OCI-LY1 (cell line): ENCODE data around the gene CPN2.

ENCODE experiments used
- H2AFZ ChIP-seq: fragments of 200-600 bp; sonication (generic), shearing (Covaris generic); 2 replicates; pipeline ENCODE4 v1.6.0; 2014; ENCODE audit warnings: antibody characterized with exemption, mild to moderate bottlenecking, low read length
- H3F3A ChIP-seq: fragments of 200-600 bp; sonication (generic), shearing (Covaris generic); 2 replicates; pipeline ENCODE4 v1.6.0; 2014; ENCODE audit warnings: mild to moderate bottlenecking, antibody characterized with exemption, low read length, moderate library complexity; ENCODE audit not compliant: insufficient read depth
- H3K27ac ChIP-seq: fragments of 200-600 bp; sonication (generic); 2 replicates; pipeline ENCODE4 v1.5.1; 2014; ENCODE audit warnings: low read length, mixed run types, mild to moderate bottlenecking, low read depth; ENCODE audit not compliant: poor library complexity, severe bottlenecking
- H3K27me3 ChIP-seq: fragments of 200-600 bp; sonication (generic); 2 replicates; pipeline ENCODE4 v1.6.0; 2014; ENCODE audit warnings: antibody characterized with exemption, mild to moderate bottlenecking, low read length, moderate library complexity; ENCODE audit not compliant: insufficient read depth
- H3K36me3 ChIP-seq: fragments of 200-600 bp; sonication (generic); 2 replicates; pipeline ENCODE4 v1.6.1; 2014; ENCODE audit warnings: mild to moderate bottlenecking, antibody characterized with exemption, low read length, moderate library complexity, mixed read lengths; ENCODE audit not compliant: insufficient read depth
- H3K4me1 ChIP-seq: fragments of 200-600 bp; sonication (generic); 2 replicates; pipeline ENCODE4 v1.5.1; 2014; ENCODE audit warnings: mild to moderate bottlenecking, low read length, moderate library complexity; ENCODE audit not compliant: insufficient read depth, severe bottlenecking
- H3K4me2 ChIP-seq: fragments of 200-600 bp; sonication (generic), shearing (Covaris generic); 2 replicates; pipeline ENCODE4 v1.6.1; 2014; ENCODE audit warnings: low read length
- H3K4me3 ChIP-seq: fragments of 200-600 bp; sonication (generic); 2 replicates; pipeline ENCODE4 v1.5.1; 2014; ENCODE audit warnings: low read length, low read depth, mild to moderate bottlenecking, mixed read lengths; ENCODE audit not compliant: poor library complexity, severe bottlenecking
- H3K79me2 ChIP-seq: fragments of 200-600 bp; shearing (Covaris generic); 2 replicates; pipeline ENCODE4 v1.6.1; 2016; ENCODE audit warnings: mixed run types, low read length, mixed read lengths; ENCODE audit not compliant: insufficient read depth
- H3K9ac ChIP-seq: fragments of 200-600 bp; sonication (generic), shearing (Covaris generic); 2 replicates; pipeline ENCODE4 v1.6.1; 2014; ENCODE audit warnings: mild to moderate bottlenecking, low read length, mixed read lengths
- H3K9me2 ChIP-seq: fragments of 200-600 bp; sonication (generic), shearing (Covaris generic); 2 replicates; pipeline ENCODE4 v1.6.1; 2014; ENCODE audit warnings: low read depth, mild to moderate bottlenecking, low read length, mixed read lengths
- H3K9me3 ChIP-seq: fragments of 200-600 bp; shearing (Covaris generic); 2 replicates; pipeline ENCODE4 v1.6.1; 2014; ENCODE audit warnings: low read length, mixed read lengths
- H4K20me1 ChIP-seq: fragments of 200-600 bp; sonication (generic), shearing (Covaris generic); 2 replicates; pipeline ENCODE4 v1.6.0; 2016; ENCODE audit warnings: mild to moderate bottlenecking, low read length; ENCODE audit not compliant: insufficient read depth
- CTCF ChIP-seq: fragments of 200-600 bp; sonication (generic), shearing (Covaris generic); IDR thresholded peaks from 2 replicates; pipeline ENCODE4 v1.5.1; 2017; ENCODE audit warnings: mild to moderate bottlenecking, antibody characterized with exemption, low read length, moderate library complexity, mixed read lengths
- EZH2 ChIP-seq: fragments of 200-600 bp; sonication (generic), shearing (Covaris generic); IDR thresholded peaks from 2 replicates; pipeline ENCODE4 v1.8.0; 2017; ENCODE audit warnings: borderline replicate concordance, mixed run types, mild to moderate bottlenecking, antibody characterized with exemption, low read length, moderate library complexity, mixed read lengths

Gene CPN2

GRCh38 chr3:194333212-194333980, 17.7 kb downstream of the CPN2 start:
- Histone ChIP-seq H4K20me1 (no peaks in the 10 kb centered on the region), H3K4me2 (peak overlapping the region; percentile 58), H3K9me2 (no peaks in the 10 kb centered on the region), H3K9me3 (no peaks in the 10 kb centered on the region), H3K4me1 (peaks cover 4% of the 10 kb centered on the region), H3K36me3 (no peaks in the 10 kb centered on the region), H3K4me3 (peak overlapping the region; percentile 32), H3K9ac (no peak overlapping the region), H3F3A (no peaks in the 10 kb centered on the region), H3K27me3 (peaks cover 4% of the 10 kb centered on the region; the same call in 1 of the 2 replicates), H3K79me2 (no peaks in the 10 kb centered on the region), H3K27ac (no peak overlapping the region), H2AFZ (no peak overlapping the region)
- TF ChIP-seq CTCF (peak; percentile 99), EZH2 (no peak)

- no peaks in the 10 kb centered on the region for H3K9me3 ChIP-seq
- H3K9ac ChIP-seq = no peak overlapping the region
- TF ChIP-seq EZH2 = no peak
- TF ChIP-seq CTCF = no peak
- H3K36me3 ChIP-seq = no peaks in the 10 kb centered on the region
- no peaks in the 10 kb centered on the region for H3F3A ChIP-seq
- no peaks in the 10 kb centered on the region for H3K79me2 ChIP-seq
- no peaks in the 10 kb centered on the region for H4K20me1 ChIP-seq
- H3K4me2 ChIP-seq = no peak overlapping the region
- H3K4me3 ChIP-seq = no peak overlapping the region
- peaks cover 4% of the 10 kb centered on the region; the same call in 1 of the 2 replicates for H3K27me3 ChIP-seq
- no peaks in the 10 kb centered on the region for H3K9me2 ChIP-seq
- no peak overlapping the region for H3K27ac ChIP-seq
- H3K4me1 ChIP-seq = peaks cover 4% of the 10 kb centered on the region
- no peak overlapping the region for H2AFZ ChIP-seq
Measured at GRCh38 chr3:194332858-194333211, 18.3 kb downstream of the CPN2 start.

GRCh38 chr3:194330579-194330978, 20.5 kb downstream of the CPN2 start:
- no peaks in the 10 kb centered on the region for H3K79me2 ChIP-seq
- H3K9me3 ChIP-seq = peaks cover 5% of the 10 kb centered on the region; the same call in 1 of the 2 replicates
- no peaks in the 10 kb centered on the region; the same call in 1 of the 2 replicates for H3K27me3 ChIP-seq
- H2AFZ ChIP-seq = no peak overlapping the region
- peaks cover 4% of the 10 kb centered on the region for H3K4me1 ChIP-seq
- no peak overlapping the region for H3K4me2 ChIP-seq
- H3K4me3 ChIP-seq = no peak overlapping the region
- no peak overlapping the region for H3K27ac ChIP-seq
- peaks cover 15% of the 10 kb centered on the region for H3F3A ChIP-seq
- no peak overlapping the region for H3K9ac ChIP-seq
- H4K20me1 ChIP-seq = no peaks in the 10 kb centered on the region
- TF ChIP-seq EZH2 (no peak), CTCF (no peak)
- H3K9me2 ChIP-seq = no peaks in the 10 kb centered on the region
- no peaks in the 10 kb centered on the region for H3K36me3 ChIP-seq
